Measurements from ENCODE around the gene PRKN.

PRKN gene

GRCh38 chr6:162711376-162711775 is 16.2 kb downstream of the PRKN start:
- no peak for DNase-seq (ENCODE audit: low read depth in 2 of 3, low spot score in 1 of 3)

GRCh38 chr6:162710936-162711335 is 16.6 kb downstream of the PRKN start:
- no peak for DNase-seq (ENCODE audit: low read depth in 2 of 3, low spot score in 1 of 3)

GRCh38 chr6:162710419-162710818 is 17.1 kb downstream of the PRKN start:
- DNase-seq (ENCODE audit: low read depth in 2 of 3, low spot score in 1 of 3), result no peak

- DNase-seq (ENCODE audit: low read depth in 2 of 3, low spot score in 1 of 3), result no peak
Measured at GRCh38 chr6:162709431-162709830, 18.1 kb downstream of the PRKN start.

GRCh38 chr6:162708971-162709370 is 18.6 kb downstream of the PRKN start:
- no peak for DNase-seq (ENCODE audit: low read depth in 2 of 3, low spot score in 1 of 3)

GRCh38 chr6:162706232-162706631 is 21.3 kb downstream of the PRKN start:
- DNase-seq (ENCODE audit: low read depth in 2 of 3, low spot score in 1 of 3), result no peak

GRCh38 chr6:162705736-162706135 is 21.8 kb downstream of the PRKN start:
- DNase-seq (ENCODE audit: low read depth in 2 of 3, low spot score in 1 of 3), result no peak

GRCh38 chr6:162704001-162704400 is 23.6 kb downstream of the PRKN start:
- DNase-seq (ENCODE audit: low read depth in 2 of 3, low spot score in 1 of 3), result no peak

- no peak for DNase-seq (ENCODE audit: low read depth in 2 of 3, low spot score in 1 of 3)
Measured at GRCh38 chr6:162702446-162702845, 25.1 kb downstream of the PRKN start.

- DNase-seq (ENCODE audit: low read depth in 2 of 3, low spot score in 1 of 3), result no peak
Measured at GRCh38 chr6:162701551-162701950, 26.0 kb downstream of the PRKN start.

GRCh38 chr6:162700966-162701365 is 26.6 kb downstream of the PRKN start:
- no peak for DNase-seq (ENCODE audit: low read depth in 2 of 3, low spot score in 1 of 3)

- DNase-seq (ENCODE audit: low read depth in 2 of 3, low spot score in 1 of 3), result no peak
Measured at GRCh38 chr6:162699961-162700360, 27.6 kb downstream of the PRKN start.

- no peak for DNase-seq (ENCODE audit: low read depth in 2 of 3, low spot score in 1 of 3)
Measured at GRCh38 chr6:162698440-162698839, 29.1 kb downstream of the PRKN start.

GRCh38 chr6:162697872-162698403 is 29.6 kb downstream of the PRKN start:
- no peak for DNase-seq (ENCODE audit: low read depth in 2 of 3, low spot score in 1 of 3)

GRCh38 chr6:162690158-162690557 is 37.4 kb downstream of the PRKN start:
- DNase-seq (ENCODE audit: low read depth in 2 of 3, low spot score in 1 of 3), result no peak

- DNase-seq (ENCODE audit: low read depth in 2 of 3, low spot score in 1 of 3), result no peak
Measured at GRCh38 chr6:162688751-162689345, 38.7 kb downstream of the PRKN start.

- no peak for DNase-seq (ENCODE audit: low read depth in 2 of 3, low spot score in 1 of 3)
Measured at GRCh38 chr6:162685586-162685985, 42.0 kb downstream of the PRKN start.

GRCh38 chr6:162684961-162685360 is 42.6 kb downstream of the PRKN start:
- DNase-seq (ENCODE audit: low read depth in 2 of 3, low spot score in 1 of 3), result no peak

- no peak for DNase-seq (ENCODE audit: low read depth in 2 of 3, low spot score in 1 of 3)
Measured at GRCh38 chr6:162684052-162684451, 43.5 kb downstream of the PRKN start.

- no peak for DNase-seq (ENCODE audit: low read depth in 2 of 3, low spot score in 1 of 3)
Measured at GRCh38 chr6:162683135-162683534, 44.4 kb downstream of the PRKN start.

GRCh38 chr6:162681447-162681846 is 46.1 kb downstream of the PRKN start:
- no peak for DNase-seq (ENCODE audit: low read depth in 2 of 3, low spot score in 1 of 3)

GRCh38 chr6:162680871-162681270 is 46.7 kb downstream of the PRKN start:
- no peak for DNase-seq (ENCODE audit: low read depth in 2 of 3, low spot score in 1 of 3)

- DNase-seq (ENCODE audit: low read depth in 2 of 3, low spot score in 1 of 3), result no peak
Measured at GRCh38 chr6:162680367-162680766, 47.2 kb downstream of the PRKN start.
